ENCODE data around the gene DNAJC5. TPM values are rescaled to one million over a fixed set of nuclear protein-coding genes. Genes with fewer than 3 reads are reported as not detected.

The DNAJC5 gene
- total RNA-seq, 1 experiment from 2014 or later = 28.5 TPM

GRCh38 chr20:63860325-63861051 lies 34.4 kb upstream of the DNAJC5 start (continued):
- TF ChIP-seq ZBTB43 (CRISPR knock-in tag; IDR thresholded peaks at IDR 0.05) = no peak
- no peak for TF ChIP-seq ZNF425 (CRISPR knock-in tag; conservative IDR thresholded peaks at IDR 0.05)
- TF ChIP-seq, protein P1, sequence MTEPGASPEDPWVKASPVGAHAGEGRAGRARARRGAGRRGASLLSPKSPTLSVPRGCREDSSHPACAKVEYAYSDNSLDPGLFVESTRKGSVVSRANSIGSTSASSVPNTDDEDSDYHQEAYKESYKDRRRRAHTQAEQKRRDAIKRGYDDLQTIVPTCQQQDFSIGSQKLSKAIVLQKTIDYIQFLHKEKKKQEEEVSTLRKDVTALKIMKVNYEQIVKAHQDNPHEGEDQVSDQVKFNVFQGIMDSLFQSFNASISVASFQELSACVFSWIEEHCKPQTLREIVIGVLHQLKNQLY (CRISPR knock-in tag; IDR thresholded peaks at IDR 0.05) = no peak
- no peak for TF ChIP-seq ZMAT4 (CRISPR knock-in tag; IDR thresholded peaks at IDR 0.05)
- no peak for TF ChIP-seq ZNF416 (CRISPR knock-in tag; IDR thresholded peaks at IDR 0.05)
- TF ChIP-seq, protein P2, sequence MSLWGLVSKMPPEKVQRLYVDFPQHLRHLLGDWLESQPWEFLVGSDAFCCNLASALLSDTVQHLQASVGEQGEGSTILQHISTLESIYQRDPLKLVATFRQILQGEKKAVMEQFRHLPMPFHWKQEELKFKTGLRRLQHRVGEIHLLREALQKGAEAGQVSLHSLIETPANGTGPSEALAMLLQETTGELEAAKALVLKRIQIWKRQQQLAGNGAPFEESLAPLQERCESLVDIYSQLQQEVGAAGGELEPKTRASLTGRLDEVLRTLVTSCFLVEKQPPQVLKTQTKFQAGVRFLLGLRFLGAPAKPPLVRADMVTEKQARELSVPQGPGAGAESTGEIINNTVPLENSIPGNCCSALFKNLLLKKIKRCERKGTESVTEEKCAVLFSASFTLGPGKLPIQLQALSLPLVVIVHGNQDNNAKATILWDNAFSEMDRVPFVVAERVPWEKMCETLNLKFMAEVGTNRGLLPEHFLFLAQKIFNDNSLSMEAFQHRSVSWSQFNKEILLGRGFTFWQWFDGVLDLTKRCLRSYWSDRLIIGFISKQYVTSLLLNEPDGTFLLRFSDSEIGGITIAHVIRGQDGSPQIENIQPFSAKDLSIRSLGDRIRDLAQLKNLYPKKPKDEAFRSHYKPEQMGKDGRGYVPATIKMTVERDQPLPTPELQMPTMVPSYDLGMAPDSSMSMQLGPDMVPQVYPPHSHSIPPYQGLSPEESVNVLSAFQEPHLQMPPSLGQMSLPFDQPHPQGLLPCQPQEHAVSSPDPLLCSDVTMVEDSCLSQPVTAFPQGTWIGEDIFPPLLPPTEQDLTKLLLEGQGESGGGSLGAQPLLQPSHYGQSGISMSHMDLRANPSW (CRISPR knock-in tag; conservative IDR thresholded peaks at IDR 0.05; ENCODE audit: low read depth) = no peak
- TF ChIP-seq, protein P3, sequence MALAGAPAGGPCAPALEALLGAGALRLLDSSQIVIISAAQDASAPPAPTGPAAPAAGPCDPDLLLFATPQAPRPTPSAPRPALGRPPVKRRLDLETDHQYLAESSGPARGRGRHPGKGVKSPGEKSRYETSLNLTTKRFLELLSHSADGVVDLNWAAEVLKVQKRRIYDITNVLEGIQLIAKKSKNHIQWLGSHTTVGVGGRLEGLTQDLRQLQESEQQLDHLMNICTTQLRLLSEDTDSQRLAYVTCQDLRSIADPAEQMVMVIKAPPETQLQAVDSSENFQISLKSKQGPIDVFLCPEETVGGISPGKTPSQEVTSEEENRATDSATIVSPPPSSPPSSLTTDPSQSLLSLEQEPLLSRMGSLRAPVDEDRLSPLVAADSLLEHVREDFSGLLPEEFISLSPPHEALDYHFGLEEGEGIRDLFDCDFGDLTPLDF (CRISPR knock-in tag; IDR thresholded peaks at IDR 0.05) = no peak
- no peak for TF ChIP-seq NFATC4 (CRISPR knock-in tag; IDR thresholded peaks at IDR 0.05)

GRCh38 chr20:63861365-63861934 lies 33.5 kb upstream of the DNAJC5 start, which contains the start of gene ABHD16B:
Gene ABHD16B (plus strand): TSS chr20:63861498. CDS start chr20:63861541, 43 bp downstream.
- no peak within 1 kb of the TSS for H3K4me3 Mint-ChIP-seq
- ChIA-PET CTCF (interaction anchor here (0.5 to 5.6 kb wide), 2 partner anchors 70 to 86 kb away, joined by 5 to 68 read pairs; no protein-coding TSS in a partner anchor), POLR2A (no interaction called here)
- ATAC-seq = no peak
- peak within 1 kb of the TSS; percentile 70; the same call in 1 of the 2 replicates for H3K27ac Mint-ChIP-seq
- H3K9me3 Mint-ChIP-seq = no peaks in the 10 kb centered on the region
- peaks cover 5% of the 10 kb centered on the region for H3K27me3 Mint-ChIP-seq (ENCODE audit: low read depth)
- peaks cover 56% of the 10 kb centered on the region for H3K4me1 Mint-ChIP-seq
- H3K36me3 Mint-ChIP-seq = peaks cover 4% of the 10 kb centered on the region; the same call in 1 of the 2 replicates
- DNase-seq (ENCODE audit: low spot score) = no peak
- TF ChIP-seq KAT7 (CRISPR knock-in tag; IDR thresholded peaks at IDR 0.05; ENCODE audit: borderline replicate concordance) = 0 out of 2 replicates have a peak, but pooled peaks have one; percentile 33
- TF ChIP-seq NR2C2 (CRISPR knock-in tag; IDR thresholded peaks at IDR 0.05) = no peak
